Kidney (tissue), 14 donors: ENCODE data around the gene PROK1. TPM values are rescaled to one million over a fixed set of nuclear protein-coding genes. Genes with fewer than 3 reads are reported as not detected.
A peak's percentile ranks its signal among the peaks of the same experiment; 100 is the strongest.
"Not testable (repeated sequence)": the region's sequence is repeated elsewhere in the genome, so short reads cannot be mapped to it uniquely, and the experiment has no call there.

Experiments
- DNase-seq, 5 donors: peaks; one replicate each; pipeline ENCODE4 v3.0.0-alpha.2; 2013 to 2020
- FAIRE-seq: peaks from 2 replicates; lab custom pipeline; 2012; peaks lifted over from hg19 to GRCh38; lab: Jason Lieb, UNC
- H3K27ac ChIP-seq, 2 donors: one replicate each; pipeline ENCODE4 v1.7.0; 2013; ENCODE audit warnings: low read depth in 2 of 2, low read length in 2 of 2, inconsistent platforms in 1 of 2
- H3K27me3 ChIP-seq: one replicate; pipeline ENCODE4 v1.7.1; 2013; ENCODE audit warnings: low read length, inconsistent platforms; ENCODE audit not compliant: control insufficient read depth, insufficient read depth
- H3K36me3 ChIP-seq, 3 donors: one replicate each; pipeline versions ENCODE4 v1.7.0 to v1.7.1; 2013; ENCODE audit warnings: low read length in 3 of 3, control low read depth in 1 of 3, inconsistent platforms in 1 of 3; ENCODE audit not compliant: insufficient read depth in 3 of 3, control insufficient read depth in 2 of 3
- H3K4me1 ChIP-seq, 3 donors: one replicate each; pipeline versions ENCODE4 v1.7.0 to v1.7.1; 2013; ENCODE audit warnings: low read length in 3 of 3, inconsistent platforms in 1 of 3, low read depth in 1 of 3; ENCODE audit not compliant: control insufficient read depth in 2 of 3, insufficient read depth in 2 of 3
- H3K4me3 ChIP-seq, 3 donors: one replicate each; pipeline versions ENCODE4 v1.7.0 to v1.8.1; 2013; ENCODE audit warnings: low read length in 3 of 3, control low read depth in 1 of 3, inconsistent platforms in 1 of 3
- H3K9ac ChIP-seq, 3 donors: one replicate each; pipeline versions ENCODE4 v1.7.0 to v1.7.1; 2013; ENCODE audit warnings: low read length in 3 of 3, control low read depth in 1 of 3, inconsistent platforms in 1 of 3
- H3K9me3 ChIP-seq, 3 donors: one replicate each; pipeline versions ENCODE4 v1.7.0 to v1.7.1; 2013; ENCODE audit warnings: low read length in 3 of 3, control low read depth in 1 of 3, inconsistent platforms in 1 of 3; ENCODE audit not compliant: control insufficient read depth in 2 of 3, insufficient read depth in 1 of 3
- intact Hi-C: fragments of 100-400 bp; cut with DNase I; formaldehyde crosslinking; loops from one replicate; pipeline ENCODE4 v1.11.1; 2022
- polyA plus RNA-seq: library from polyadenylated mRNA; stranded (reverse); fragments of 350-450 nt; fragmentation: Illumina TruSeq; extraction: RNeasy Lipid Tissue Mini Kit (QIAGEN cat#74804); gene quantifications from one replicate; pipeline ENCODE4 v1.2.3, GENCODE V29; 2014; ENCODE audit warnings: low read depth, low replicate concordance; ENCODE audit not compliant: insufficient read depth
- total RNA-seq: library from RNA; stranded (reverse); fragmentation: NEBNext Ultra II Directional; extraction: Animal tissue kit (Norgen Biotek cat#: 25700); gene quantifications from one replicate; pipeline ENCODE4 v1.2.1, GENCODE V29; 2021
- TF ChIP-seq, protein P1 (sequence below): IDR thresholded peaks from 3 replicates; pipeline ENCODE4 v1.5.1; 2012; ENCODE audit warnings: mild to moderate bottlenecking, moderate library complexity, borderline replicate concordance; ENCODE audit not compliant: insufficient read depth; ENCODE audit errors: extremely low read depth
- donor health status: control.
- donor health status: control.
- donor health status: control.
- donor health status: control.
- donor health status: control.
- donor health status: DM: yes; HTN: yes; CAD: no.
- donor health status: Normal renal cell carcinoma (clear cell type).

Gene PROK1
- total and polyA plus RNA-seq, 2 donors from 2014 or later = not detected

- H3K4me1 ChIP-seq = peaks cover 0 to 6% (median 2%) of the 10 kb centered on the region in 3 donors
- H3K27ac ChIP-seq = no peak overlapping the region
- H3K27me3 ChIP-seq = no peaks in the 10 kb centered on the region
- FAIRE-seq = no peak
- no peaks in the 10 kb centered on the region for H3K36me3 ChIP-seq
- intact Hi-C loops = loop anchor here (5.0 kb wide), 1 partner anchor 46 kb away; no protein-coding TSS in a partner anchor
- TF ChIP-seq, protein P1, sequence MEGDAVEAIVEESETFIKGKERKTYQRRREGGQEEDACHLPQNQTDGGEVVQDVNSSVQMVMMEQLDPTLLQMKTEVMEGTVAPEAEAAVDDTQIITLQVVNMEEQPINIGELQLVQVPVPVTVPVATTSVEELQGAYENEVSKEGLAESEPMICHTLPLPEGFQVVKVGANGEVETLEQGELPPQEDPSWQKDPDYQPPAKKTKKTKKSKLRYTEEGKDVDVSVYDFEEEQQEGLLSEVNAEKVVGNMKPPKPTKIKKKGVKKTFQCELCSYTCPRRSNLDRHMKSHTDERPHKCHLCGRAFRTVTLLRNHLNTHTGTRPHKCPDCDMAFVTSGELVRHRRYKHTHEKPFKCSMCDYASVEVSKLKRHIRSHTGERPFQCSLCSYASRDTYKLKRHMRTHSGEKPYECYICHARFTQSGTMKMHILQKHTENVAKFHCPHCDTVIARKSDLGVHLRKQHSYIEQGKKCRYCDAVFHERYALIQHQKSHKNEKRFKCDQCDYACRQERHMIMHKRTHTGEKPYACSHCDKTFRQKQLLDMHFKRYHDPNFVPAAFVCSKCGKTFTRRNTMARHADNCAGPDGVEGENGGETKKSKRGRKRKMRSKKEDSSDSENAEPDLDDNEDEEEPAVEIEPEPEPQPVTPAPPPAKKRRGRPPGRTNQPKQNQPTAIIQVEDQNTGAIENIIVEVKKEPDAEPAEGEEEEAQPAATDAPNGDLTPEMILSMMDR = no peak
- H3K9ac ChIP-seq = no peak overlapping the region
- no peak overlapping the region for H3K4me3 ChIP-seq
- no peak for DNase-seq
- no peaks in the 10 kb centered on the region for H3K9me3 ChIP-seq
These were observed 39.7 kb upstream of the PROK1 start for GRCh38 chr1:110411173-110411735.

DNA sequence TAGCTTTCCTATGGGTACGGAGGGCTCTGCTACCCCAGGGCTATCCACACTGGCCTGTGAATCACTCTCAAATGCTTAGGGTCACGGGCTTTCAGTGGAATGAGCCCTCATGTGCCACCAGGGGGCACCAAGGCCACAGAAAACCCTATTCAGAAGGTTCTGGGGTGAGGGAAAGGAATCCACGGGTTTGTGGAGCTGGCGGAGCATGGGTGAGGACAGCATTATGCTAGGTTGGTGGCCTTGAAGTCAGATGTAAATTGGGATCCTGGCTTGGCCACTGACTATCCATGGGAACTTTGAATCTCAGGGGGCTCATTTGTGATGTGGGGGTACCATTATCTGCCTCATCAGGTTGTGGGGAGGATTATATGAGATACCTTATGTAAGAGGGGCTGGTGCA lies 38.4 kb upstream of the PROK1 start:
- no peak overlapping the region for H3K9ac ChIP-seq
- TF ChIP-seq, protein P1 = peak; percentile 66

DNA sequence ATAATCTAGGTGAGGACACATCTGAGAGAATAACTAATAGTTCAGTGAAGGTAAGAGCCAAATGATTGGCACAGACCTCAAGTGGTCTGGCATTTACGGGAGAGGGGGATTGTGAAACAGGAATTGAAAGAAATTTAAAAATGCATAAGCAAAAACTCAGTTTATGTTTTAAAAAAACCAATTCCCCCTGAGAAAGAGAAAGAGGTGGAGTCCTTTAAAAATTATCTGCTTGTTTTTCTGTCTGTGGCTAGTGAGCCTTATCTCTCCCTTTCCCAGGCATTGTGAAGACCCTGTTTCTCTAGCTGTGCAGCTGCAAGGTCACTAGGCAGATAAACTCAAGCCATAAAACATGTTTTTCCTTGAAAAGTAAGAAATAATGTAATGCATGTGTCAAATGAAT lies 37.9 kb upstream of the PROK1 start:
- not testable (repeated sequence) for H3K9me3 ChIP-seq, H3K9ac ChIP-seq, FAIRE-seq, H3K27ac ChIP-seq, H3K27me3 ChIP-seq, DNase-seq, H3K4me1 ChIP-seq, H3K4me3 ChIP-seq, H3K36me3 ChIP-seq
- intact Hi-C loops = loop anchor here (5.0 kb wide), 1 partner anchor 44 kb away; no protein-coding TSS in a partner anchor

More for the DNA sequence above, 38.4 kb upstream of the PROK1 start:
- Histone ChIP-seq H3K9me3 (no peaks in the 10 kb centered on the region), H3K27ac (no peak overlapping the region), H3K36me3 (no peaks in the 10 kb centered on the region), H3K4me3 (no peak overlapping the region), H3K4me1 (peaks cover 0 to 6% (median 2%) of the 10 kb centered on the region in 3 donors), H3K27me3 (no peaks in the 10 kb centered on the region)
- FAIRE-seq (no peak), DNase-seq (peak; percentile 62 to 82 (median 73))
- intact Hi-C loops = loop anchor here (5.0 kb wide), 1 partner anchor 45 kb away; no protein-coding TSS in a partner anchor

- no peak for FAIRE-seq
- intact Hi-C loops = no loop called here
- H3K4me1 ChIP-seq = no peaks in the 10 kb centered on the region
These were observed 32.2 kb upstream of the PROK1 start for GRCh38 chr1:110418729-110419128.

More at GRCh38 chr1:110418729-110419128, 32.2 kb upstream of the PROK1 start:
- H3K36me3 ChIP-seq = no peaks in the 10 kb centered on the region
- TF ChIP-seq, protein P1 = no peak
- no peaks in the 10 kb centered on the region for H3K9me3 ChIP-seq
- no peak for DNase-seq
- no peak overlapping the region for H3K9ac ChIP-seq
- H3K4me3 ChIP-seq = no peak overlapping the region
- H3K27ac ChIP-seq = no peak overlapping the region
- no peaks in the 10 kb centered on the region for H3K27me3 ChIP-seq
